Measurements from ENCODE around the gene BRAF.
"Not testable (repeated sequence)": the region's sequence is repeated elsewhere in the genome, so short reads cannot be mapped to it uniquely, and the experiment has no call there.

BRAF gene

GRCh38 chr7:140672382-140673062 lies 252.2 kb downstream of the BRAF start, which contains the start of gene ADCK2:
Gene ADCK2 (plus strand): TSS chr7:140672945. CDS start chr7:140673331, 386 bp downstream.
- DNase-seq (ENCODE audit: low read depth): peak; percentile 72
- TF ChIP-seq MAX (IDR thresholded peaks at IDR 0.05; ENCODE audit: low read depth, low read length) (no peak), POLR2A (IDR thresholded peaks at IDR 0.05; ENCODE audit: extremely low read depth, insufficient read length) (peak; percentile 29), CTCF (IDR thresholded peaks at IDR 0.05; ENCODE audit: low read depth, low read length) (no peak)
- peak within 1 kb of the TSS; percentile 45 for H3K4me3 ChIP-seq (ENCODE audit: low read depth, low read length)

GRCh38 chr7:140671966-140672365 lies 252.8 kb downstream of the BRAF start:
- DNase-seq (ENCODE audit: low read depth): no peak
- TF ChIP-seq MYC (IDR thresholded peaks at IDR 0.05; ENCODE audit: low read depth, low read length) (no peak), CTCF (IDR thresholded peaks at IDR 0.05; ENCODE audit: low read depth, low read length) (no peak), MAX (IDR thresholded peaks at IDR 0.05; ENCODE audit: low read depth, low read length) (no peak), POLR2A (IDR thresholded peaks at IDR 0.05; ENCODE audit: extremely low read depth, insufficient read length) (no peak)
- no peak overlapping the region for H3K4me3 ChIP-seq (ENCODE audit: low read depth, low read length)

- TF ChIP-seq CTCF (IDR thresholded peaks at IDR 0.05; ENCODE audit: low read depth, low read length) (no peak), MYC (IDR thresholded peaks at IDR 0.05; ENCODE audit: low read depth, low read length) (no peak), POLR2A (IDR thresholded peaks at IDR 0.05; ENCODE audit: extremely low read depth, insufficient read length) (no peak)
- no peak for DNase-seq (ENCODE audit: low read depth)
- H3K4me3 ChIP-seq (ENCODE audit: low read depth, low read length): no peak overlapping the region
Measured at GRCh38 chr7:140670343-140670935, 254.3 kb downstream of the BRAF start.

GRCh38 chr7:140669862-140670261 lies 254.9 kb downstream of the BRAF start:
- DNase-seq (ENCODE audit: low read depth): not testable (repeated sequence)

GRCh38 chr7:140669352-140669751 lies 255.4 kb downstream of the BRAF start:
- H3K4me3 ChIP-seq (ENCODE audit: low read depth, low read length): no peak overlapping the region
- no peak for TF ChIP-seq POLR2A (IDR thresholded peaks at IDR 0.05; ENCODE audit: extremely low read depth, insufficient read length)
- no peak for TF ChIP-seq MAX (IDR thresholded peaks at IDR 0.05; ENCODE audit: low read depth, low read length)
- TF ChIP-seq CTCF (IDR thresholded peaks at IDR 0.05; ENCODE audit: low read depth, low read length): no peak
- TF ChIP-seq MYC (IDR thresholded peaks at IDR 0.05; ENCODE audit: low read depth, low read length): no peak
- DNase-seq (ENCODE audit: low read depth): no peak

More at GRCh38 chr7:140669862-140670261, 254.9 kb downstream of the BRAF start:
- not testable (repeated sequence) for H3K4me3 ChIP-seq (ENCODE audit: low read depth, low read length)
